Measurements from ENCODE around the gene PRKCE.
"Not testable (repeated sequence)": the region's sequence is repeated elsewhere in the genome, so short reads cannot be mapped to it uniquely, and the experiment has no call there.

Gene PRKCE

DNA sequence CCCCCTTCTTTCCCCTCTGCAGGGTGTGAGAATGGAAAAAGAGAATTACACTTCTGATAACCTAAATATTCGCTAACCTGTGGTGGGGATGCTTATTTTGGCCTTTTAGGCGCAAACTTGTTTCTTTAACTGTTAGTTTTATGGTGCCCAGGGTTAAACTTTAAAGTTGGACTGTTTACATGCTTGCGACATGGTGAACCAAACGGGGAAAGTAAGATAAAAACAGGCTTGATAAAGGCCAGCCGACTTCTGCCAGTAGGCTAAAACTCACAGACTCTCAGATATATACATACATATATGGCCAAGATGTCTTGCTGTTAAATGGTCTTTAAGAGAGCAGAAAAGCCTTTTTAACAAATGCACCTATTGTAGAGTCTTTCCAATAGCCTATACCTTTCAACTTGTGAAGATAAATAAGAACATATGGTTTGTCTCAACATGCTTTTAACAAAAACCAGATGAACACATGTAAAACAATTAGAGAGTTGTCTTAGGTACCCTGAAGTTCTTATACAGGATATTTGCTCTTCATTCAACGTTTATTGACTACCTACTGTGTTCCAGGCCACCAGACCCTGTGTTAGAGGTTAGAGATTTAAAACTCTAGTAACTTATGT lies 29.0 kb downstream of the PRKCE start:
- TF ChIP-seq JUND (IDR thresholded peaks at IDR 0.05; ENCODE audit: low read depth): no peak
- DNase-seq (ENCODE audit: low read depth in 1 of 2, low spot score in 1 of 2): no peak
- in situ Hi-C loops (cut with HindIII; ENCODE audit: low pct_unique_long_range_greater_than_20kb, low sequenced_read_pairs): no loop called here

DNA sequence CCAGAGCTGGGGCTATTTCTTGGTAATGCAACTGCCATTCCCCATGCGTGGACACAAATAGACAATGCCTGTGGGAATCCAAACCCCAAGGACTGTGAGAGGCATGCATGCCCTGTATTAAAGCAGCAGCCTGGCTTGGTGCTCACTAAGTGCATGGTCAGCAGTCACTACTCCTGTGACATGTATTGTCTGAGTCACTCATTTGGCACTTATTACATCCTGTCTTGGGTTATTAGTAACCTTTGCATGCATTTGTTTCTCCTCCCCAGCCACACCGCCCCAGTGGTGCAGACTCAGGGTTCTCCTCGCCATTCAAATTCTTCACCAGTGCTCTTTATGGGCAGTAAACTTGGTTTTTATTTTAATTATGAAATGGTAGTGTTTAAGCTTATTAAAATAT lies 30.2 kb downstream of the PRKCE start:
- DNase-seq (ENCODE audit: low read depth in 1 of 2, low spot score in 1 of 2): no peak
- in situ Hi-C loops (cut with HindIII; ENCODE audit: low pct_unique_long_range_greater_than_20kb, low sequenced_read_pairs): no loop called here
- TF ChIP-seq JUND (IDR thresholded peaks at IDR 0.05; ENCODE audit: low read depth): no peak

DNA sequence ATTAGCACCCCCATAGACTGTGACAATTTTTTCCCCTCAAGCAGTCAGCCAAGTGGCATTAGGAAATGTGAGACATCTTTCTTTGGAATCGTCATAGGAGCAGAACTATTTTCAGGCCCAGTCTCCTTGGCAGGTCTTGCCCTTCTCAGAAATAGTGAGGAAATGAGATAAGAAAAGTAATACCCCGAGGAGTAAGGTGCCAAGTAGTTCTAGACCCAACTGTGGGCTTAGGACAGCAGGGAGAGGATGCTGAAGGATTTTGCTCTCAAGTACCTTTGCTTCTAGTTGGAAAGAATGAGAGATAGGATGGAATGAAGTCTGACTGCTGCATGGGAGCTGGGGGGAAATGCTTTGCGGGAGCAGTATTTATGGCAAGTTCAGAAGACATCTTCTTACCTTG lies 31.8 kb downstream of the PRKCE start:
- no peak for DNase-seq (ENCODE audit: low read depth in 1 of 2, low spot score in 1 of 2)
- in situ Hi-C loops (cut with HindIII; ENCODE audit: low pct_unique_long_range_greater_than_20kb, low sequenced_read_pairs): no loop called here
- no peak for TF ChIP-seq JUND (IDR thresholded peaks at IDR 0.05; ENCODE audit: low read depth)

DNA sequence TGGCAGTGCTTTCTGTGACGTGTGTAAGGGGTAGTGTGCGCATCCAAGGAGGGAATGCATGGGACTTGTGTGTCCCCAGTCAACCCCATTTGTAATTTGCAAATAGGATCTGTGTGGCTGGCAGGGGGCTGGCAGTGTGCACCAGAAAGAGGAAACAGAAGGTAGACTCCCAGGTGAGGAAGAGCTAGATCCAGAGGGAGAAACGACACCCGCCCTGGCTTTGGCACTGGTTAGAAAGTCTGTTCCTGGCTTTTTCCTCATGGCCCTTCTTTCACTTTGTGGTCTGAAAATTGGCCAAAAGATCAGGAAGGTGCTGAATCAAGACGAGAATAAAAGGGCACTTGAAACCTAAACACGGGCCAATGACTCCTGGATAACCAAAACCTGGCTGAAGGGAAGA lies 33.3 kb downstream of the PRKCE start:
- TF ChIP-seq JUND (IDR thresholded peaks at IDR 0.05; ENCODE audit: low read depth): no peak
- in situ Hi-C loops (cut with HindIII; ENCODE audit: low pct_unique_long_range_greater_than_20kb, low sequenced_read_pairs): no loop called here
- DNase-seq (ENCODE audit: low read depth in 1 of 2, low spot score in 1 of 2): no peak

DNA sequence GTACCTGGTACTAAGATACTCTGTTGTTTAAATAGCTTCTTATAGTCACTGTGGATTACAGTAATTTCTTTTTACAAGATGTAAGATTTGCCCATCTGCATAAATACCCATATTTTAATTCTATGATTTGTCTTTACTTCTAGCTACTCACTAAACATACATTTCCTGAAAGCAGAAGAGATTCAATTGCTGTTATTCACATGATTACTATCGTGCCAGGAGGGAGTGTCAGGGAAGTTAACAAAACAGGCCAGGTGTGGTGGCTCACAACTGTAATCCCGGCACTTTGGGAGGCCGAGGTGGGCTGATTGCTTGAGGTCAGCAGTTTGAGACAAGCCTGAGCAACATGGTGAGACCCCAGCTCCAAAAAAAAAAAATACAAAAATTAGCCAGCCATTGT lies 33.8 kb downstream of the PRKCE start:
- no peak for DNase-seq (ENCODE audit: low read depth in 1 of 2, low spot score in 1 of 2)
- in situ Hi-C loops (cut with HindIII; ENCODE audit: low pct_unique_long_range_greater_than_20kb, low sequenced_read_pairs): no loop called here
- TF ChIP-seq JUND (IDR thresholded peaks at IDR 0.05; ENCODE audit: low read depth): no peak

DNA sequence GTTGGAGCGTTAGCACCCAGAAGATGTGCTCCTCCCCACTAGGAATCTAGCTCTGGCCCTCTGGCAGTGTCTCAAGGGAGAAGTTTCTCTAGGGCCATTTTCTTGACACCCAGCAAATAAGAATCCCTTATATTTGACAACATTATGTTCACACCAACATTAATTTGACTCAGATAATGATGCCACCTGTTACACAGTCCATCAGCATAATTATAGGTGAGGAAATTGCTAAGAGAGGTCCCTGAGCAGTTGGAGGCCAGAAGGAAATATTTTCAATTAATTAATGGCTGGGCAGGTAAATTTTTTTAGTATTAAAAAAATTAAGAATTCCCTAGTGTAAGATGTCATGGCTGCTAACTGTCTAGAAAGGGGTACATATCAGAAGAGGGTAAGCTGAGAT lies 36.5 kb downstream of the PRKCE start:
- TF ChIP-seq JUND (IDR thresholded peaks at IDR 0.05; ENCODE audit: low read depth): no peak
- DNase-seq (ENCODE audit: low read depth in 1 of 2, low spot score in 1 of 2): no peak
- in situ Hi-C loops (cut with HindIII; ENCODE audit: low pct_unique_long_range_greater_than_20kb, low sequenced_read_pairs): no loop called here

DNA sequence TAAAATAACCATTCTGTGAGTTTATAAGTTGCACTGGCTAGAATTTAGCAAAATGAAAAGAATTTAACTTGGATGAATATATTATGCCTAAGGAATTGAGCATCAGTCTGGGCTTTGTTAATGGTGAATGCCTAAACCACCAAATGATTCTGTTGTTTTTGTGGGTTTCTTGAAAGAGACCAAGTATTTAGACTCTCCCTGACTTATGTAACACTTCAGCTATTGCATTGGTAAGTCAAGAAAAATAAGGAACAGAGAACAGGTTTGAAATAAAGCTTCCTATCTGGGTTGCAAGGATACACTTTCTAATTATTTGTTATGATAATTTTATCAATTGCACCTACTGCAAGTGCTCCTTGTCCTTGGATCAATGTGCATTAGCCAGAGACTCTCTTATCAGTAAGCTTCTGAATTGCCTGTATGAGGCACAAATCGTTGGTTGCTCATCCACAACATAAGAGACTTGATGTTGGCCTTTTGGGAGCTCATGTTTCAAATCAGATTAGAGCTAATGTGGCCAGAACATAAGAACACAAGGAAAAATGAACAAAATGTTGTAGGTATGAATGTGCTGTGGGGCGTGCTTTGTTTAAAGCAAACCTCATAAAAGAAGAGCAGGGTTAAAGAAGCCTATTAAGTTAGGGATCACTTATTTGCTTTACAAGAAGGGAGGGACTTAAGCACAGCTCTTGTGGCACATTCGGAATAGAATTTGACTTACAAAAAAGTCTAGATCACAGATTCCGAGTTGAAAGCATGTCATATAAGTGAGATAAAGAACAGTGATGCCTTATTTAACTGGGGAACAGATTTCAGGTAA lies 37.2 kb downstream of the PRKCE start:
- no peak for TF ChIP-seq JUND (IDR thresholded peaks at IDR 0.05; ENCODE audit: low read depth)
- in situ Hi-C loops (cut with HindIII; ENCODE audit: low pct_unique_long_range_greater_than_20kb, low sequenced_read_pairs): no loop called here
- DNase-seq (ENCODE audit: low read depth in 1 of 2, low spot score in 1 of 2): peak; percentile 20 to 21

DNA sequence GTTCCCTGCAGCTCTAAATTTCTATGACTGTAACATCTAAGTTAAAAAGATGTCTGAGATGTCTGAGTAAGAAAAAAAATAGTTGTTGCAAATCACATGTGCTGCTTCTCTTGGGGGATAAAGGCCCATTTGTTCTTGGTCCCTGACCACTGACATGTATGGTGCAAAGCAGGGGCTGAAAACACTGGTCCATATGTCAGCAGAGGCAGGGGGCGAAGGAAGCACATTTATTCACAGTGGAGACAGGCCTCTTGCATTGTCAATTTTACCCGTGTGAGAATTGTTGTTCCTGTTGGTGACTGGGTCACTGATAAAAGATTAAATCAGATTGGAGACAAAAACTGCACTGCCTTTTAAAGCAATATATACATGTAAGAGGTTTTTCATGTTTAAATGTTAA lies 38.8 kb downstream of the PRKCE start:
- DNase-seq (ENCODE audit: low read depth in 1 of 2, low spot score in 1 of 2): no peak
- in situ Hi-C loops (cut with HindIII; ENCODE audit: low pct_unique_long_range_greater_than_20kb, low sequenced_read_pairs): no loop called here
- no peak for TF ChIP-seq JUND (IDR thresholded peaks at IDR 0.05; ENCODE audit: low read depth)

DNA sequence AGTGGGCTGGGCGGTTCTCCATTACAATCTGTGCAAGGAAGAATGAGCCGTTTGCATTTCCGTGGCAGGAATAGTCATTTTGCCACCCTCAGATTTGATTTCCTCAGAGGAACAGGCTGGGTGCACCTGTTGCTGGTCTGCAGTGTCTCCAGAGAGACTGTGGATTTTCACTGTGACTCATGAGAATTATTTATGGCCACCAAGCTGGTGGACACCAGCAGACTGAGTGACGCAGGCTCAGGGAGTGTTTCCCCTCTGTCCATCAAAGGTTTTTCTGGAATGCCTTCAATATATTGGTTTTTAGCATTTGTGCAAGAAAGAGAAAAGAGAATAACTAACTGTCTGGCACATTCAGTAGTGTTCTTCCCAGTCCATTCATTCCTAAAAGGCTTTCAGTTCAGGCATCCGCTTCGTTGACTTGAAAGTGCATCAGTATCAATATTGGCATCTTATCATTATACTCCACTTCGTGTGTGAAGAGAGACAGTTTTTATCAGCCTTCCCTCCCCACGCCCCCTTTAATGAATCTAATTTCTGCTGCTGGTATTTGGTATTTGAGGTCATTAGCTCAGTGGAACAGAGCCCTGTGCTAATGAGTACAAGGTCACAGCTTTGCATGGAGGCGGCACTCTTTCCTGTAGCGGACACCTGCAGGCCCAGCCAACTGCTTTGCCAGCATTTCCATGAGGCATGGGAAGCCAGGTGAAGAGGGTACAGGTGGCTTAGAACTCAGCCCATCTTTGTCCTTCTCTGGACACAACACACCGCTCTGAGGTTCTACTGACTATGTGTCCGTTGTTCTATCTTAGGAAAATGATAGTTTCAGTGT lies 39.9 kb downstream of the PRKCE start:
- DNase-seq (ENCODE audit: low read depth in 1 of 2, low spot score in 1 of 2): no peak
- TF ChIP-seq JUND (IDR thresholded peaks at IDR 0.05; ENCODE audit: low read depth): no peak
- in situ Hi-C loops (cut with HindIII; ENCODE audit: low pct_unique_long_range_greater_than_20kb, low sequenced_read_pairs): no loop called here

DNA sequence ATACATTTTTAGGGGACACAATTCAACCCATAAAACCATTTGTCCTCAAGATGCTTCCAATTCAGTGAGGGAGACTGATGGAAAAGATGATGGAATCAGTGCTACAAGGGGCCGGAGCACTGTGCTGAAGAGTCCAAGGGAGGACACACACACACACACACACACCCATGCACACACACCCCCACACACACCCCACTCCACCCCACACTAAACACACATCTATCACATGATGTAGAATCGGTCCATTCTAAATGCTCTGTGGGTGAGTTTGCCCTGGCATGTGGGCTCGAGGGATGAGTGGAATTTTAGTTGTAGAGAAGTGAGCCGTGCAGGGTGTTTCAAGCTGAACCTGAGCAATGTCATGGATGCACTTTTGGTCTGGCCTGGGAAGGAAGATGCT lies 41.1 kb downstream of the PRKCE start:
- no peak for TF ChIP-seq JUND (IDR thresholded peaks at IDR 0.05; ENCODE audit: low read depth)
- in situ Hi-C loops (cut with HindIII; ENCODE audit: low pct_unique_long_range_greater_than_20kb, low sequenced_read_pairs): no loop called here
- DNase-seq (ENCODE audit: low read depth in 1 of 2, low spot score in 1 of 2): no peak

DNA sequence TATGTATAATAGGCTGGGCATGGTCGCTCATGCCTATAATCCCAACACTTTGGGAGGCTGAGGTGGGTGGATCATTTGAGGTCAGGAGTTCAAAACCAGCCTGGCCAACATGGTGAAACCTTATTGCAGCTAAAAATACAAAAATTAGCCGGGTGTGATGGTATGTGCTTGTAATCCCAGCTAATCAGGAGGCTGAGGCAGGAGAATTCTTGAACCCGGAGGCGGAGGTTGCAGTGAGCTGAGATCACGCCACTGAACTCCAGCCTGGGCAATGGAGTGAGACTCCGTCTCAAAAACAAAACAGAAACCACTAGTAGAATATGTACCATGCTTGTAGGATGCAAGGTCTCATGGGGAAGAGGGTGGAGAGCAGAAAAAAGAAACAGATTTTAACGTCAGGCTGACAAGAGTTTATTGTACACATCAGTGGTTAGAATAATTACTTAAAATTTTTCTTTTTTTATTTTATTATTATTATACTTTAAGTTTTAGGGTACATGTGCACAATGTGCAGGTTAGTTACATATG lies 44.1 kb downstream of the PRKCE start:
- in situ Hi-C loops (cut with HindIII; ENCODE audit: low pct_unique_long_range_greater_than_20kb, low sequenced_read_pairs); DNase-seq (ENCODE audit: low read depth in 1 of 2, low spot score in 1 of 2): not testable (repeated sequence)

DNA sequence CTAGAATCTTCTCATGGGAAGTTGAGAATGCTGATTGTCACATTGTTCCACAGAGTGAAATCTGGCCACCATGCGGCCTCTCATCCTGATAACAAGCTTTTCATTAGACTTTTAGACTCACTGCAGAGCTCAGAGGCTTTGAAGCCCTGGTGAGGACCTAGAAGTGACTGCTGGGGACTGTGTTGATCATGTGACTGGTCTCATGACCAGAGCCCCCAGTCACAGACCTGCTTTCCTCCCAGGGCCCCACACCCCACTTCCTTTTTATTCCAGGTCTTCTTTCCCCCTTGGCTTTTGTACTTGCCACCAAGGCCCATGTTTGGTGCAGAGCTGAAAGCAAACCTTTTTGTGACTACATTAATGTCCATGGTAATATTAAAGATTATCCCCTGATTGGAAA lies 45.2 kb downstream of the PRKCE start:
- no peak for TF ChIP-seq JUND (IDR thresholded peaks at IDR 0.05; ENCODE audit: low read depth)
- no peak for DNase-seq (ENCODE audit: low read depth in 1 of 2, low spot score in 1 of 2)
- in situ Hi-C loops (cut with HindIII; ENCODE audit: low pct_unique_long_range_greater_than_20kb, low sequenced_read_pairs): no loop called here

DNA sequence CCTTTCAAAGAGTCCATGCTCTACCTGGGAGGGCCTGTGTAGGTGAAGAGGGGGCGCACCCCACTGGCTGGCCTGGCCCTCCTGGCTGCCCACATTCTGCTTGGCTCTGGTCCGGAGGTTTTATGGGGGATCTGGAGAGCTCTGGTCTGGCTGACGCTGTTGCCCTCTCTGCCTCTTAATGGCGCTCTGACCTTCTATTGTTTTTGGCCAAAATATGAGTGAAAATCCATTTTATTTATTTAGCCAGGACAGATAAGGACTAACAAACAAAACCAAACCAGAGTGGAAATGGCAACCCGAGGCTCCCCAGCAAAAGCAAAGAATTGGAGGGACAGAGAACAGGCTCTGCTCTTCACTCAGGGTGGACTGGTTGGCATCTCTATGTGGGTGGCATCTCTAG lies 45.7 kb downstream of the PRKCE start:
- in situ Hi-C loops (cut with HindIII; ENCODE audit: low pct_unique_long_range_greater_than_20kb, low sequenced_read_pairs): no loop called here
- no peak for DNase-seq (ENCODE audit: low read depth in 1 of 2, low spot score in 1 of 2)
- TF ChIP-seq JUND (IDR thresholded peaks at IDR 0.05; ENCODE audit: low read depth): no peak
